Head of caudate nucleus (tissue), 42 donors: Measurements from ENCODE around the gene CGNL1.

Experiments
- DNase-seq, 42 donors: peaks; one replicate each; pipeline versions ENCODE4 v3.0.0 to v3.0.0-alpha.2; 2020 to 2021; ENCODE audit warnings: mixed read lengths in 7 of 42
- intact Hi-C: fragments of 100-400 bp; cut with DNase I; formaldehyde crosslinking; loops from one replicate; pipeline ENCODE4 v1.15.0; 2022

CGNL1 gene

DNA sequence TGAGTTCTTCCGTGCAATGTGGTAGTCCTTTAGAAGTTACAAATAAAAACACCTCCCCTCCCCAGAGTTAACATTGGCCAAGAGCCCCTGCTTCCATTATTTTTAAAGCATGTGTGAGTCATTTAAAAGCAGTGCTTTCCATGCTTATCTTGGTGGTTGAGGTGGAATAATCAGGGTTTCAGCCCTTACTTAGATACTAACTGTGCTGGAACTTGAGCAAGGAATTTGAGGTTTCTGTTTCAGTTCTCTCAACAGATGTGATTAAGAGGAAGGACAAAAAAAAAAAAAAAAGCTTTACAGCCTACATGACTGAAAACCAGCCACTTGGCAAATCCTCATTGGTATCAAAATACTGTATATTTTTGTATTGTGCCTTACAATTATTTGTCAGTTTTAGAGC, 64.5 kb downstream of the CGNL1 start:
- DNase-seq: no peak
- intact Hi-C loops: no loop called here

GRCh38 chr15:57442335-57442734, 66.0 kb downstream of the CGNL1 start:
- intact Hi-C loops: no loop called here
- DNase-seq: no peak

DNA sequence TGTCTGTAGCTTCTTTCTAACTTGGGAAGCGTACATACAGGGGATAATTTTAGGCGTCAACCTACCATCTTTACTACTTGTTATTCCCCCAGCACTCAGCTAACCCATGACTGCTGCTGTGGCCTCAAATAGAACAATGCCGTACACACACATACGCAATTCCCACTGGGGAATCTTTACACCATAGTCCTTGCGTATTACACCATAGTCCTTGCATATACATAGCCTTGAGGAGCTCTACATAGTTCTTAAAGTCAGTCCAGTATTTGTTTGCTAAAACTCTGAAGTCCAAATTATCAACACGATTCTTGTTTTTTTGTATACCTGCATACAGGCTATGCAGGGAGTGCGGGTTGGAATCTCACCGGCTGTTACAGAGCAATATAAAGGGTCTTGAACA, 67.2 kb downstream of the CGNL1 start:
- DNase-seq: no peak
- intact Hi-C loops: no loop called here

DNA sequence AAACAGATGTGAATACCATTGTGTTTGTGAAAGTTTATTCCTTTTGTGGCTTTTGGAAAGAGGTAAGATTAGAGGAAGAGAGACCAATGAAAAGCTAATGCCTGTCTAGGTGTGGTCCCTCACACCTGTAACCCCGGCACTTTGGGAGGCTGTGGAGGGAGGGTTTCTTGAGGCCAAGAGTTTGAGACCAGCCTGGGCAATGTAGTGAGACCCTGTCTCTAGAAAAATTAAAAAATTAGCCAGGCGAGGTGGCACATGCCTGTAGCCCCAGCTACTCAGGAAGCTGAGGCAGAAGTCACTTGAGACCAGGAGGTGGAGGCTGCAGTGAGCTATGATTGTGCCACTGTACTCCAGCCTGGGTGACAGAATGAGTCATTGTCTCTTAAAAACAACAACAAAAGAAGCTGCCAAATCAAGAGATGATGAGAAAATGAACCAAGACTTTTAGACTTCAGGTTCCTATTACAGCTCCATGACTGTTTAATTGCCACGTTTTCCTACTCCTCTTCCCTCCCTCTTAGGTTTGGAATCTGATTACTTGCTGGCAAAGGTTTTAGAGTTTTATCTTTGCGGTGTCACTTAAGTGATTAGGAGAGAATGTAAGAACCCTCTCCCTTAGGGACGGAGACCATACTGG, 68.7 kb downstream of the CGNL1 start:
- intact Hi-C loops: no loop called here

GRCh38 chr15:57445872-57446271, 69.6 kb downstream of the CGNL1 start:
- intact Hi-C loops: no loop called here
- DNase-seq: no peak

More for the DNA sequence above, 68.7 kb downstream of the CGNL1 start:
- no peak for DNase-seq

GRCh38 chr15:57446393-57446792, 70.1 kb downstream of the CGNL1 start:
- DNase-seq: no peak
- intact Hi-C loops: no loop called here

GRCh38 chr15:57451555-57451954, 75.2 kb downstream of the CGNL1 start:
- intact Hi-C loops: no loop called here
- DNase-seq: no peak

GRCh38 chr15:57452090-57452754, 75.9 kb downstream of the CGNL1 start:
- intact Hi-C loops: no loop called here
- no peak for DNase-seq

DNA sequence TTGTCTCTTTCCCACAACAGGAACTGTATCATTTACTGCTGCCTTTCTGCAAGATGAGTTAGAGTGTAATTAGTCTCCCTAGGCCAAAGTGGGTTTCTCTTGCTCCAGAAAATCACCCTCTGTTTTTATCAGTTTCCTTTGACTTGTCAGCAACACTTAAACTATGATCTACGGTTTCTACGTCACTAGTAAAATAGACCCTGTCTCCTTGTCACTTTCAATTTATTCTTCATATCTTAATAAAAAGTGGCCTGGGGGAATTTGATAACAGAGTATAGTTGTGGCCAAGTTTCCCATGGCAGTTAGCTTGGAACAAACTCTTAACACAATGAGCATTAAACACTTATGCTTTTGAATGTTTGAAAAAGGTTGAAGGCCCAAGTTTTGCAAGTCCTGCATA, 79.6 kb downstream of the CGNL1 start:
- DNase-seq: no peak
- intact Hi-C loops: no loop called here

GRCh38 chr15:57456559-57456958, 80.3 kb downstream of the CGNL1 start:
- no peak for DNase-seq
- intact Hi-C loops: no loop called here

GRCh38 chr15:57457726-57458125, 81.4 kb downstream of the CGNL1 start:
- no peak for DNase-seq
- intact Hi-C loops: no loop called here

- intact Hi-C loops: no loop called here
Observed at GRCh38 chr15:57458356-57458781, 82.1 kb downstream of the CGNL1 start.

GRCh38 chr15:57460208-57460816, 84.0 kb downstream of the CGNL1 start:
- intact Hi-C loops: no loop called here
- DNase-seq: no peak

More at GRCh38 chr15:57458356-57458781, 82.1 kb downstream of the CGNL1 start:
- no peak for DNase-seq

- intact Hi-C loops: no loop called here
- no peak for DNase-seq
Observed at GRCh38 chr15:57461541-57461940, 85.2 kb downstream of the CGNL1 start.

DNA sequence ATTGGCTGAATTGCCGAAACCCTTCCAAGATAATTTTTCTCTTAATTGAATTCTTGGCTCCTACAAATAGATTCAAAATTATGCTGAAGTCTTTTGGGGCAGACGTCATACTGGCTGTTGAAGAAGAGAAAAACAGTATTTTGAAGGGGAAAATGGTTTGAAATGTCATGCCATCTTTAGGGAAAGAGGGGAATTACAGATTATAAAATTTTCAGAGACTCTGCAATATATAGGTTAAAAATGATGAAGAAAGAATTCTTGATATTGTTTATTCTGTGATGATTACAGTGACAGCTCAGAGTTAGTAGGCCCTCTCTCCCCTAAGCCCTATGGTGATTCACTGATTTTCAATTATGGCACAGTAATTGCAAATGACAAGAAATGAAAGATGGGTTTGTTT, 86.1 kb downstream of the CGNL1 start:
- intact Hi-C loops: no loop called here

GRCh38 chr15:57463360-57463759, 87.1 kb downstream of the CGNL1 start:
- intact Hi-C loops: no loop called here
- peak in 35 of 42 donors; percentile 6 to 79 (median 40) for DNase-seq

More for the DNA sequence above, 86.1 kb downstream of the CGNL1 start:
- no peak for DNase-seq

DNA sequence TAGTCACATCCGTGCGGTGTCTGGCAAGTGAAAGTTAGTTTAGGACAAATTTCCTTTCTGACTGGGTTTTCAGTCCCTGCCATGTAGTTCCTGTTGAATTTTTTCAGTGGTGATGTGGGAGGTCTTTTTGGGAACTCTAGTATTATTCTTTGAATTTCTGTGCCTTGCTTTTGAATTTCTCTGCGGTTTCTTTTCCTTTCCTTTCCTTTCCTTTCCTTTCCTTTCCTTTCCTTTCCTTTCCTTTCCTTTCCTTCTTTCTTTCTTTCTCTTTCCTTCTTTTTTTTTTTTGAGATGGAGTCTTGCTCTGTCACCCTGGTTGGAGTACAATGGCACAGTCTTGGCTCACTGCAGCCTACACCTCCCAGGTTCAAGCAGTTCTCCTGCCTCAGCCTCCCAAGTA, 88.2 kb downstream of the CGNL1 start:
- intact Hi-C loops: no loop called here
- DNase-seq: no peak

DNA sequence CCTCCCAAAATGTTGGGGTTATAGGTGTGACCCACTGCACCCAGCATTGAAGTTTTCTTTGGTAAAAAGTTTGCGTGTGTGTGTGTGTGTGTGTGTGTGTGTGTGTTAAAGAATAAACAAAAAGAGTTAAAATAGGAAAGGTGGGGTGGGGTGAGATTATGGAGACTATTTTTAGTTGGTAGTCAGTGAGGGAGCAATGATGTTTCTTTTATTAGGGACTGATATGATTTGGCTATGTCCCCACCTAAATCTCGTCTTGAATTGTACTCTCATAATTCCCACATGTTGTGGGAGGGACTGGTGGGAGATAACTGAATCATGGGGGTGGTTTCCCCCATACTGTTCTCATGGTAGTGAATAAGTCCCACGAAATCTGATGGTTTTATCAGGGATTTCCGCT, 92.2 kb downstream of the CGNL1 start:
- no peak for DNase-seq
- intact Hi-C loops: no loop called here

GRCh38 chr15:57470543-57470942, 94.2 kb downstream of the CGNL1 start:
- intact Hi-C loops: no loop called here

DNA sequence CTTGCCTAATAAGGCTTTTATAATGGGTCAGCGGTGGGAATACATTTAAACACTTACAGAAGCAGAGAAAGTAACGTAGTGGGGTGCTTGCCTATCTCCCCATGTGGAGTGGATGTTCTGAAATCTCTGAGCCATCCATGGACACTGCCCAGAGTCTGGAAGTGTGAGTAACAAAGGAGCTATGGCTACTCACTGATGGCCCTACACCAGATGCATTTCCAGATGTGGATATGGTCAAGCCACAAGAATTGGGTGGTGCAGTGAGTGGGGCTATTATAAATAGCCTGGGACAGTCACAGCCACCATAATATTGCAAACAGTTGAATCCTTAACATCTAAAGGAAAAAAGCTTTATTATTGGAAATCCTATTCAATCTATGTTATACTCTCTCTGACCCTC, 96.6 kb downstream of the CGNL1 start:
- intact Hi-C loops: no loop called here
- DNase-seq: no peak

More at GRCh38 chr15:57470543-57470942, 94.2 kb downstream of the CGNL1 start:
- DNase-seq: no peak

DNA sequence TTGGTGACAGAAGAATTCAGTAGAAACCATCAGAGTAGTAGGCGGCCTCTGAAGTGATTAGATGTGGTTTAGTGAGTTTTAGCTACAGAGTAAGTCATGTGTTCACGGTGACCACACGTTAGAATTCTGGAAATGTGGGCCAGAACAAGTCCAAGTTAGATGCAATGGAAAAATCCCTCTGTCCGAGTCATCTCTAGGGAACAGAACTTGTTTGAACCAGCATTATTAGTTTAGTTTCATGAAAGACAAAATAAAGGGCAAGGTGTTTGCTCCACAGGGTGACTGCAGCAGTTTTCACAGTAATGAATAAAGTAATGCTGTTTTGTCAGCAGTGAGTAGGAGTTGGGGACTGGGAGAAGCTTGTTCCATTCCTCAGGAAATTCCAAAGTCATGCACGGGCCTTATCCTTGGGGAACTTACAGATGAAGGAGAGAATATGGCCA, 100.2 kb downstream of the CGNL1 start:
- intact Hi-C loops: no loop called here
- DNase-seq: no peak
